Esophagus muscularis mucosa (tissue), 3 donors: ENCODE results near the gene DOLPP1.

Experiments
- EP300 ChIP-seq: sonication (generic); formaldehyde crosslinking; IDR thresholded peaks from one replicate; pipeline ENCODE4 v1.6.1; 2017; ENCODE audit warnings: antibody characterized with exemption
- TF ChIP-seq, protein P1 (sequence below), 3 experiments: fragments of 200-600 bp in 2 of 3; fragments of 450-650 bp in 1 of 3; sonication (generic) in 2 of 3; IDR thresholded peaks; one replicate each; pipeline ENCODE4 v1.5.1; 2017 to 2019; ENCODE audit warnings: antibody characterized with exemption in 3 of 3, mild to moderate bottlenecking in 2 of 3, moderate library complexity in 1 of 3

DNA sequence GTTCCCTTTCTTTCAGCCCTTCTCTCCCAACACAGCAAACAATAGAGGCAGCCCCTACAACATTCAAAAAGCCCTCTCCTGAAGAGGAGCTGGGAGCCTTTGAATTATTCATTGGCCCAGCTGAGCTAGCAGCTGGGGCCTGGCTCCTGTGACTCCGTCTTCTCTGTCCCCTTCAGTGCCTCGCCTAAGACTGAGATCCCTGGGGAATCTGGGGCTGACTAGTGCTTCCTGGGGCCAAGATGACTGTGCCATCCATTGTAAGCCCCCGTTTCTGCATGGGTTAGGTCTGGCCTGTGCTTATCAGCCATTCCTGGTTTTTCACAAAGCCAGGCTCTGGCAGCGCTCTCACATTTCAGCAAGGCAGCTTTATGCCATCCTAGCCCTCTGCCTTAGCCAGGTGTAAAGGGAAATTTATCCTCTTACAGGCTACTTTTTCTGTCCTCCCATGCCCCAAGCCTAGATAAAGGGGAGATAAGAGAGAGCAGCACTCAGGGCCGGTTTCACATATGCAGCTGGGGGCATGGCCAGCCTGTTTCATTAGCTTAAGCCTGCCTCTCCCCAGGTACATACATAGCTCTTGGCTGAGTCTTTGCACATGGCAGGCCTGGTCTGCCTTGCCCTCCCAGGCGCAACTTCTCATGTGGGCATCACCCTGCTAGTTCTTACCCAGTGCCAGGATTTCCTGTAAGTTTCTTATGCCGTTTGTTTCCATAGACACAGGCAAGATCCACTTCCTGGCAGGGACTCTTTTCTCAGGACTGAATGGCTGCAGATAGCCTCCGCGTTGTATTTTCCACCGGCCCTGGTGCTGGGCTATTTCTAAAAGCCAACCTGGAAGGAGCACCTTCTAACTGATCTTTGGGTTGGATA, 46.1 kb downstream of the DOLPP1 start:
- TF ChIP-seq, protein P1, sequence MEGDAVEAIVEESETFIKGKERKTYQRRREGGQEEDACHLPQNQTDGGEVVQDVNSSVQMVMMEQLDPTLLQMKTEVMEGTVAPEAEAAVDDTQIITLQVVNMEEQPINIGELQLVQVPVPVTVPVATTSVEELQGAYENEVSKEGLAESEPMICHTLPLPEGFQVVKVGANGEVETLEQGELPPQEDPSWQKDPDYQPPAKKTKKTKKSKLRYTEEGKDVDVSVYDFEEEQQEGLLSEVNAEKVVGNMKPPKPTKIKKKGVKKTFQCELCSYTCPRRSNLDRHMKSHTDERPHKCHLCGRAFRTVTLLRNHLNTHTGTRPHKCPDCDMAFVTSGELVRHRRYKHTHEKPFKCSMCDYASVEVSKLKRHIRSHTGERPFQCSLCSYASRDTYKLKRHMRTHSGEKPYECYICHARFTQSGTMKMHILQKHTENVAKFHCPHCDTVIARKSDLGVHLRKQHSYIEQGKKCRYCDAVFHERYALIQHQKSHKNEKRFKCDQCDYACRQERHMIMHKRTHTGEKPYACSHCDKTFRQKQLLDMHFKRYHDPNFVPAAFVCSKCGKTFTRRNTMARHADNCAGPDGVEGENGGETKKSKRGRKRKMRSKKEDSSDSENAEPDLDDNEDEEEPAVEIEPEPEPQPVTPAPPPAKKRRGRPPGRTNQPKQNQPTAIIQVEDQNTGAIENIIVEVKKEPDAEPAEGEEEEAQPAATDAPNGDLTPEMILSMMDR (IDR thresholded peaks at IDR 0.05) = no peak
- no peak for TF ChIP-seq EP300
